C4-2B (cell line): ENCODE data around the gene B3GAT1.

Experiments used
- CTCF ChIP-seq: fragments of 450-650 bp; conservative IDR thresholded peaks from 2 replicates; pipeline ENCODE4 v1.5.1; 2017; ENCODE audit warnings: mild to moderate bottlenecking
- ZFX ChIP-seq: fragments of 450-650 bp; IDR thresholded peaks from 2 replicates; pipeline ENCODE4 v1.6.1; 2017

- TF ChIP-seq CTCF (no peak), ZFX (no peak)
Measured at GRCh38 chr11:134373591-134374052, 38.4 kb downstream of the B3GAT1 start.
